T-cell (primary cell): Measurements from ENCODE around the gene DIS3L2. TPM values are rescaled to one million over a fixed set of nuclear protein-coding genes. Genes with fewer than 3 reads are reported as not detected.
A peak's percentile ranks its signal among the peaks of the same experiment; 100 is the strongest.
"Not testable (repeated sequence)": the region's sequence is repeated elsewhere in the genome, so short reads cannot be mapped to it uniquely, and the experiment has no call there.

ENCODE experiments used
- ATAC-seq, 4 experiments: fragments of 200-7000 bp in 3 of 4; fragments of 150-1000 bp in 1 of 4; cut with Tn5 transposase; replicated peaks in 1 of 4; 1 replicate in 3 of 4; 2 replicates in 1 of 4; pipeline ENCODE4 v1.10.0; 2021; ENCODE audit warnings: moderate library complexity in 3 of 4, mild to moderate bottlenecking in 2 of 4, moderate number of reproducible peaks in 1 of 4
- CTCF ChIA-PET, 2 donors: fragments of 300-600 bp; sonication (Branson Sonifier 250); formaldehyde crosslinking; loops; one replicate each; lab custom pipeline; 2022; ENCODE audit warnings: antibody characterized with exemption in 2 of 2; lab: Charles Lee
- POLR2A ChIA-PET, 2 donors: fragments of 300-600 bp; sonication (Branson Sonifier 250); formaldehyde crosslinking; loops; one replicate each; lab custom pipeline; 2022; ENCODE audit warnings: antibody characterized with exemption in 2 of 2; lab: Charles Lee
- DNase-seq, 35 experiments: peaks; one replicate each; pipeline versions ENCODE4 v3.0.0 to v3.0.0-alpha.2; 2013 to 2023
- H3K27ac ChIP-seq: one replicate; pipeline ENCODE4 v1.5.1; 2013; ENCODE audit warnings: low read length
- H3K27me3 ChIP-seq, 2 experiments: replicated peaks in 1 of 2; 1 replicate in 1 of 2; 2 replicates in 1 of 2; pipeline versions ENCODE4 v1.6.1 to v1.7.0; 2013; ENCODE audit warnings: low read length in 1 of 2, mixed read lengths in 1 of 2; ENCODE audit not compliant: control insufficient read depth in 2 of 2, insufficient read depth in 2 of 2; ENCODE audit errors: extremely low read depth in 1 of 2
- H3K36me3 ChIP-seq, 2 donors: 1 replicate in 1 of 2; 2 replicates in 1 of 2; pipeline versions ENCODE4 v1.6.1 to v1.7.0; 2013; ENCODE audit warnings: low read length in 1 of 2; ENCODE audit not compliant: control insufficient read depth in 2 of 2, insufficient read depth in 1 of 2; ENCODE audit errors: extremely low read depth in 1 of 2
- H3K4me1 ChIP-seq, 2 experiments: 1 replicate in 1 of 2; 2 replicates in 1 of 2; pipeline versions ENCODE4 v1.6.1 to v1.7.0; 2013; ENCODE audit warnings: low read length in 2 of 2, mixed read lengths in 1 of 2; ENCODE audit not compliant: insufficient read depth in 2 of 2, control insufficient read depth in 1 of 2; ENCODE audit errors: extremely low read depth in 1 of 2
- H3K4me3 ChIP-seq, 2 donors: 1 replicate in 1 of 2; 2 replicates in 1 of 2; pipeline versions ENCODE4 v1.5.1 to v1.7.0; 2013; ENCODE audit warnings: mild to moderate bottlenecking in 2 of 2, low read length in 1 of 2, moderate library complexity in 1 of 2; ENCODE audit not compliant: control insufficient read depth in 1 of 2; ENCODE audit errors: extremely low read depth in 1 of 2
- H3K9me3 ChIP-seq: 2 replicates; pipeline ENCODE4 v1.7.0; 2013
- H3K27ac Mint-ChIP-seq, 2 donors: one replicate each; pipeline ENCODE4 v1.8.0; 2020 to 2021; ENCODE audit warnings: mild to moderate bottlenecking in 2 of 2, mixed read lengths in 2 of 2
- H3K27me3 Mint-ChIP-seq, 2 donors: one replicate each; pipeline ENCODE4 v1.8.0; 2021 to 2022; ENCODE audit warnings: mixed read lengths in 2 of 2
- H3K36me3 Mint-ChIP-seq: one replicate; pipeline ENCODE4 v1.8.0; 2021; ENCODE audit warnings: mixed read lengths
- H3K4me1 Mint-ChIP-seq, 3 donors: one replicate each; pipeline ENCODE4 v1.8.0; 2020 to 2022; ENCODE audit warnings: mixed read lengths in 3 of 3, mild to moderate bottlenecking in 1 of 3
- H3K4me3 Mint-ChIP-seq, 3 donors: one replicate each; pipeline ENCODE4 v1.8.0; 2020 to 2022; ENCODE audit warnings: mild to moderate bottlenecking in 3 of 3, mixed read lengths in 3 of 3, moderate library complexity in 3 of 3
- H3K9me3 Mint-ChIP-seq, 3 donors: one replicate each; pipeline ENCODE4 v1.8.0; 2020 to 2022; ENCODE audit warnings: mixed read lengths in 3 of 3
- WGBS: methylation state at CpG from one replicate; pipeline ENCODE4 v1.1.5; 2013; ENCODE audit warnings: missing lambda C conversion rate; ENCODE audit not compliant: insufficient coverage; 5-methylcytosine and 5-hydroxymethylcytosine counted together
- total RNA-seq, 35 experiments: library from RNA in 6 of 35; stranded (reverse) in 6 of 35; fragments of 120-200 nt in 1 of 35; gene quantifications; one replicate each; pipeline versions ENCODE4 v1.2.1 to v1.2.4 and lab custom pipeline; 2013 to 2026

Gene DIS3L2
- total RNA-seq, 5 donors from 2014 or later (not counting 1 experiment from before 2014, with no cell fraction given): 55.0 to 70.9 (median 61.4) TPM

DNA sequence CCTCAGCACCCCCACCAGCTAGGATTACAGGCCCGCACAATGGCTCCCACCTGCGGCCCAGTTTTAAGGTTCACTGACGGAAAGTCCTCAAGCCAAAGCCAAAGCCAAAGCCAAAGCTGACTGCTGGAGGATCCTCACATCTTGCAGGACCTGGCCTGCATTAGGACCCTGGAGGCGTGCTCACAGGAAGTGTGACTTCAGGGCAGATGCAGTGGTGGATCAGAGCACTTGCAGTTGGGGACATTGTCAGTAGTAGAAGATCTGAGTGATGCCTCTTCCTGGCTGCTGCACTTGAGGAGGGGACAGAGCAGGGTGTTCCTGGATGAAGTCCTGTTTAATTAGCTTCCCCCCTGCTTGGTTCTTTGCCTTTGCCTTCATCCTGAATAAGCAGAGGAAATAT is 348.1 kb downstream of the DIS3L2 start:
- no peaks in the 10 kb centered on the region for H3K27me3 Mint-ChIP-seq
- DNase-seq (peak in 5 of 35 experiments; percentile 14 to 54 (median 34)), ATAC-seq (peak; percentile 57 to 82 (median 74))
- ChIA-PET CTCF (interaction anchor here (0.5 to 1.5 kb wide), 7 partner anchors 8 to 403 kb away, joined by 3 to 6 read pairs (median 3); no protein-coding TSS in a partner anchor), POLR2A (interaction anchor here (0.5 to 0.6 kb wide), 2 partner anchors 210 to 316 kb away, joined by 3 read pairs; no protein-coding TSS in a partner anchor)
- Histone ChIP-seq H3K4me3 (no peak overlapping the region), H3K4me1 (peaks cover 35 to 67% of the 10 kb centered on the region in 2 experiments), H3K27ac (peak overlapping the region; percentile 84), H3K9me3 (no peaks in the 10 kb centered on the region), H3K36me3 (peaks cover 0 to 4% of the 10 kb centered on the region in 2 donors), H3K27me3 (no peaks in the 10 kb centered on the region)
- WGBS: 75% methylated on average over 4 of the region's 4 CpGs
- peak overlapping the region; percentile 93 to 95 for H3K27ac Mint-ChIP-seq
- no peaks in the 10 kb centered on the region for H3K9me3 Mint-ChIP-seq
- H3K4me1 Mint-ChIP-seq: peaks cover 75 to 81% (median 76%) of the 10 kb centered on the region in 3 donors
- H3K4me3 Mint-ChIP-seq: peak overlapping the region in 2 of 3 donors; percentile 19 to 72
- H3K36me3 Mint-ChIP-seq: peaks cover 16% of the 10 kb centered on the region

DNA sequence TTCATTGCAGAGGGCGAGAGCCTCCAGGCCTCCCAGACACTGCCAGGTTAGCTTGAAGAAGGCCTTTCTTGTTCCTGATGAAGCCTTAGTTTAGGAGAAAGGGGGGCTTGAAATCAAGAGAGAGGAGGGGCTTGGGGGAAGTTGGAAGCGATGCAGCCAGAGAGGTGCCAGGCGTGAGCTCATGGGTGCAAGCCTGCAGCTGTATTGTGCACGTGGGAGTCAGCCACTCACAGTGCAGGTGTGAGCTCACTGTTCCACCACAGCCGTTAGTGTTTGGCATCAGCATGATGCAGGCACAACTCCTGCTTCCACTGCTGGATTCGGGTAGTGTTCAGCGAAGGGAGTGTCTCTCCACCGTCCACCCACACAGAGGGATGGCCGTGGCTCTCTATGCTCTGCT is 348.6 kb downstream of the DIS3L2 start:
- H3K36me3 Mint-ChIP-seq: peaks cover 13% of the 10 kb centered on the region
- peaks cover 80 to 86% (median 81%) of the 10 kb centered on the region in 3 donors for H3K4me1 Mint-ChIP-seq
- WGBS: 19% methylated on average over 5 of the region's 9 CpGs
- no peaks in the 10 kb centered on the region for H3K27me3 Mint-ChIP-seq
- H3K27ac Mint-ChIP-seq: peak overlapping the region; percentile 93 to 95
- H3K27ac ChIP-seq: peak overlapping the region; percentile 84
- H3K9me3 ChIP-seq: no peaks in the 10 kb centered on the region
- H3K9me3 Mint-ChIP-seq: no peaks in the 10 kb centered on the region
- CTCF ChIA-PET: interaction anchor here (0.5 to 1.5 kb wide), 5 partner anchors 9 to 404 kb away, joined by 3 to 6 read pairs (median 3); no protein-coding TSS in a partner anchor
- H3K27me3 ChIP-seq: no peaks in the 10 kb centered on the region
- POLR2A ChIA-PET: interaction anchor here (0.5 to 0.6 kb wide), 2 partner anchors 210 to 316 kb away, joined by 3 read pairs; no protein-coding TSS in a partner anchor
- H3K4me1 ChIP-seq: peaks cover 41 to 72% of the 10 kb centered on the region in 2 experiments
- H3K36me3 ChIP-seq: peaks cover 0 to 4% of the 10 kb centered on the region in 2 donors
- H3K4me3 ChIP-seq: no peak overlapping the region
- DNase-seq (peak in 14 of 35 experiments; percentile 19 to 57 (median 30)), ATAC-seq (peak; percentile 59 to 72 (median 63))
- peak overlapping the region; percentile 19 to 72 (median 46) for H3K4me3 Mint-ChIP-seq

GRCh38 chr2:232310696-232311095 is 349.2 kb downstream of the DIS3L2 start:
- Histone ChIP-seq H3K36me3 (peaks cover 0 to 4% of the 10 kb centered on the region in 2 donors), H3K9me3 (no peaks in the 10 kb centered on the region), H3K27me3 (no peaks in the 10 kb centered on the region), H3K4me1 (peaks cover 46 to 78% of the 10 kb centered on the region in 2 experiments), H3K4me3 (peak overlapping the region in 1 of 2 donors; percentile 3), H3K27ac (peak overlapping the region; percentile 84)
- H3K9me3 Mint-ChIP-seq: no peaks in the 10 kb centered on the region
- no peak for DNase-seq
- peak overlapping the region in 1 of 3 donors; percentile 72 for H3K4me3 Mint-ChIP-seq
- no CpG with 5 or more reads among the region's 1 CpG for WGBS
- H3K27me3 Mint-ChIP-seq: no peaks in the 10 kb centered on the region
- peaks cover 86 to 92% (median 87%) of the 10 kb centered on the region in 3 donors for H3K4me1 Mint-ChIP-seq
- peak in 1 of 4 experiments; percentile 3 for ATAC-seq
- POLR2A ChIA-PET: interaction anchor here in 1 of 2 donors (0.6 kb wide), 1 partner anchor 736 kb away, joined by 3 read pairs; no protein-coding TSS in a partner anchor
- peak overlapping the region; percentile 93 to 95 for H3K27ac Mint-ChIP-seq
- CTCF ChIA-PET: interaction anchor here (0.5 to 1.5 kb wide), 5 partner anchors 9 to 404 kb away, joined by 3 to 6 read pairs (median 3); no protein-coding TSS in a partner anchor
- H3K36me3 Mint-ChIP-seq: peaks cover 9% of the 10 kb centered on the region

- CTCF ChIA-PET: interaction anchor here in 1 of 2 donors (0.6 kb wide), 1 partner anchor 128 kb away, joined by 3 read pairs; no protein-coding TSS in a partner anchor
- H3K27me3 Mint-ChIP-seq, POLR2A ChIA-PET: not testable (repeated sequence)
Observed at GRCh38 chr2:232313645-232314044, 352.1 kb downstream of the DIS3L2 start.

GRCh38 chr2:232315049-232315922 is 353.8 kb downstream of the DIS3L2 start:
- Mint-ChIP-seq H3K4me3 (peak overlapping the region; percentile 46 to 77 (median 46)), H3K4me1 (peaks cover 95 to 98% (median 96%) of the 10 kb centered on the region in 3 donors), H3K27me3 (no peaks in the 10 kb centered on the region), H3K9me3 (no peaks in the 10 kb centered on the region), H3K27ac (peak overlapping the region; percentile 94 to 98), H3K36me3 (peaks cover 6% of the 10 kb centered on the region)
- Histone ChIP-seq H3K4me1 (peaks cover 63 to 82% of the 10 kb centered on the region in 2 experiments), H3K27me3 (no peaks in the 10 kb centered on the region), H3K4me3 (peak overlapping the region; percentile 9 to 44), H3K27ac (peak overlapping the region; percentile 85), H3K36me3 (peaks cover 0 to 4% of the 10 kb centered on the region in 2 donors), H3K9me3 (no peaks in the 10 kb centered on the region)
- WGBS: 0% methylated on average over 8 of the region's 12 CpGs
- CTCF ChIA-PET: interaction anchor here (0.6 to 2.3 kb wide), 7 partner anchors 8 to 409 kb away, joined by 3 to 17 read pairs (median 8); no protein-coding TSS in a partner anchor
- ATAC-seq: peak; percentile 82 to 90 (median 88)
- POLR2A ChIA-PET: interaction anchor here in 1 of 2 donors (0.5 to 0.6 kb wide), 2 partner anchors 14 to 796 kb away, joined by 3 read pairs; no protein-coding TSS in a partner anchor
- peak; percentile 47 to 84 (median 65) for DNase-seq

More at GRCh38 chr2:232313645-232314044, 352.1 kb downstream of the DIS3L2 start:
- 100% methylated on average over 2 of the region's 2 CpGs for WGBS
- H3K9me3 Mint-ChIP-seq, H3K36me3 ChIP-seq, DNase-seq, H3K27me3 ChIP-seq, ATAC-seq, H3K9me3 ChIP-seq, H3K36me3 Mint-ChIP-seq: not testable (repeated sequence)
- Mint-ChIP-seq H3K4me1 (peaks cover 95 to 98% (median 96%) of the 10 kb centered on the region in 3 donors), H3K4me3 (peak overlapping the region in 1 of 3 donors; percentile 77), H3K27ac (peak overlapping the region; percentile 94 to 98)
- H3K27ac ChIP-seq: peak overlapping the region; percentile 85
- peaks cover 74 to 82% of the 10 kb centered on the region in 2 experiments for H3K4me1 ChIP-seq
- H3K4me3 ChIP-seq: peak overlapping the region in 1 of 2 donors; percentile 19
